NCI-H2171 treated with DMSO at 0.1 percent for 48 hours (cell line): Measurements from ENCODE around the gene ARHGAP27.
A peak's percentile ranks its signal among the peaks of the same experiment; 100 is the strongest.

Experiments used
- DNase-seq: peaks from one replicate; lab custom pipeline; 2025; lab: John Stamatoyannopoulos, UW

ARHGAP27 gene

GRCh38 chr17:45430006-45430737 lies 2.5 kb downstream of the ARHGAP27 start:
- DNase-seq = no peak

GRCh38 chr17:45429339-45430005 lies 3.2 kb downstream of the ARHGAP27 start:
- DNase-seq = no peak

GRCh38 chr17:45428931-45429338 lies 3.7 kb downstream of the ARHGAP27 start:
- peak; percentile 77 for DNase-seq

GRCh38 chr17:45428050-45428617 lies 4.5 kb downstream of the ARHGAP27 start:
- peak; percentile 82 for DNase-seq

- no peak for DNase-seq
Observed at GRCh38 chr17:45427181-45427835, 5.4 kb downstream of the ARHGAP27 start.

- no peak for DNase-seq
Observed at GRCh38 chr17:45426561-45426960, 6.1 kb downstream of the ARHGAP27 start.

- no peak for DNase-seq
Observed at GRCh38 chr17:45425984-45426413, 6.7 kb downstream of the ARHGAP27 start.

GRCh38 chr17:45425125-45425983 lies 7.3 kb downstream of the ARHGAP27 start:
- no peak for DNase-seq

- no peak for DNase-seq
Observed at GRCh38 chr17:45424769-45425124, 7.9 kb downstream of the ARHGAP27 start.

- DNase-seq = no peak
Observed at GRCh38 chr17:45423975-45424335, 8.7 kb downstream of the ARHGAP27 start.

GRCh38 chr17:45423304-45423974 lies 9.2 kb downstream of the ARHGAP27 start:
- DNase-seq = no peak

GRCh38 chr17:45414990-45415881 lies 17.4 kb downstream of the ARHGAP27 start:
- peak; percentile 27 for DNase-seq

GRCh38 chr17:45413498-45413923 lies 19.2 kb downstream of the ARHGAP27 start:
- DNase-seq = no peak

- DNase-seq = no peak
Observed at GRCh38 chr17:45411348-45412105, 21.1 kb downstream of the ARHGAP27 start.

- no peak for DNase-seq
Observed at GRCh38 chr17:45410144-45411091, 22.3 kb downstream of the ARHGAP27 start.

- no peak for DNase-seq
Observed at GRCh38 chr17:45409659-45410076, 23.0 kb downstream of the ARHGAP27 start.

- peak; percentile 50 for DNase-seq
Observed at GRCh38 chr17:45408611-45409421, 23.9 kb downstream of the ARHGAP27 start.
